GM19324 (cell line): ENCODE data around the gene SCRG1.
A peak's percentile ranks its signal among the peaks of the same experiment; 100 is the strongest.

Experiments used
- ATAC-seq: cut with Tn5 transposase; IDR thresholded peaks from one replicate; pipeline ENCODE4 v1.9.1; 2021; ENCODE audit warnings: mild to moderate bottlenecking, moderate library complexity; ENCODE audit not compliant: unreplicated experiment, low FRiP score

The SCRG1 gene

GRCh38 chr4:173398779-173399415 lies at the start of gene SCRG1:
TSS of gene SCRG1 (minus strand) at chr4:173399116. CDS start at chr4:173391414, 7,702 bp downstream.
- no peak for ATAC-seq

- ATAC-seq, result no peak
Observed at GRCh38 chr4:173448103-173448502, 49.2 kb upstream of the SCRG1 start.

- peak; percentile 84 for ATAC-seq
Observed at GRCh38 chr4:173446416-173446815, 47.5 kb upstream of the SCRG1 start.

- no peak for ATAC-seq
Observed at GRCh38 chr4:173443121-173443520, 44.2 kb upstream of the SCRG1 start.

GRCh38 chr4:173442223-173442932 lies 43.5 kb upstream of the SCRG1 start:
- no peak for ATAC-seq

GRCh38 chr4:173440888-173441287 lies 42.0 kb upstream of the SCRG1 start:
- ATAC-seq, result no peak

GRCh38 chr4:173436771-173437265 lies 37.9 kb upstream of the SCRG1 start:
- no peak for ATAC-seq

DNA sequence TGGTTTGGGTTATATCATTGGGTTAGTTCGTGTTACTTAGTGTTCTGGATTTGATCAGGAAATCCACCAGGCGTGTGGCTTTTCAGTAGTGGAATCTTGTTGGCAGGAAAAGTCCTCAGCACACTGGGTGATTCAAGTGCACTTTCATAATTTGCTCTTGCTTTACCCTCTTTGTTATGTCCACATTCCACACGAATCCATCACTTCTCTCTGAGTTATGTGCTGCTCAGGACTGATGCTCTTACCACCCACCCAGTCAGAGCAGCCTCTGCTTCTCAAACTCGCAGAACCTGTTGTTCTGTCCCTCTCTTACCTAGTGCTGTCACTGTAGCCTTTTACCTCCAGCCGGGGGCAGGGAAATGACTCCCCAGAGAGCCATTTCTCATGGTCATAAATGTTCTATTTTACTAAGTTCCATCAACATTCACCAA lies 37.2 kb upstream of the SCRG1 start:
- ATAC-seq, result no peak

- no peak for ATAC-seq
Observed at GRCh38 chr4:173434231-173434630, 35.3 kb upstream of the SCRG1 start.

DNA sequence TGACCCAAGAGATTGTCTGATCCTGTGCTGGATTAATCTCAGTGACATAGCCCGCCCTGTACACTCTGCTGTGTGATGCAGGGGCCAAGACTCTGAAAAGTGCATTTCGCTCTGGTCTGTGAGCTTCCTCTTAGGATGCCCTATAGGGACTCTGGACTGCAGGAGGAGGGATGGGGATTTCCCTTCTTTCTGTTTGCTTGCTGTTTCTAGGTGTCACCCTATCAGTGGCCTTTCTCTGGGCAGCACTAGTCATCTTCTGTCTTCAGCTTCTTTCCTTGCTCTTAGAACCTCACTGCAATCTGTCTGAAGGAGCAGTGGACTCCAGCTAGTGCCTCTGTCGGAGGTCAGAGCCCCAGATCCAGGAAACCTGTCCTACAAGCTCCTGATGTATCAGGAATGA lies 34.5 kb upstream of the SCRG1 start:
- no peak for ATAC-seq

- no peak for ATAC-seq
Observed at GRCh38 chr4:173432430-173432829, 33.5 kb upstream of the SCRG1 start.

- ATAC-seq, result no peak
Observed at GRCh38 chr4:173426064-173426463, 27.1 kb upstream of the SCRG1 start.

GRCh38 chr4:173424899-173425805 lies 26.2 kb upstream of the SCRG1 start:
- ATAC-seq, result no peak

DNA sequence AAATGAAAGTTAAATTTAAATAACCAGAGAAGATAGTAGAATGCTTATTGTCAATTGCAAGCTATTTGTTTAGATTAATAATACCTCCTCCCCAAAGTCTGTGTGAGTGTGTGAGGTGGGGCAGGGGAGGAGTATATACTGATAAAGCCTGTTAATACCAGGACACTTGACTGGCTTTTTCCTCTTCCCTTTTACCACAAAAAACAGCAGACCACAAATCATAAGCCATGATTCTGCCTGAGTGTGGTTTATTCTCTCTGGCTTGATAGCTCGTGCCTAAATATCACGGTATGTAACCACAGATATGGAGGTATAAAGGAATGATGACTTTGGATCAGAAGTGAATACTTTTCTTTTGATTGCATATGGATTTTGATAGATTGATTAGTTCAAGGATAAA lies 21.9 kb upstream of the SCRG1 start:
- ATAC-seq, result no peak

DNA sequence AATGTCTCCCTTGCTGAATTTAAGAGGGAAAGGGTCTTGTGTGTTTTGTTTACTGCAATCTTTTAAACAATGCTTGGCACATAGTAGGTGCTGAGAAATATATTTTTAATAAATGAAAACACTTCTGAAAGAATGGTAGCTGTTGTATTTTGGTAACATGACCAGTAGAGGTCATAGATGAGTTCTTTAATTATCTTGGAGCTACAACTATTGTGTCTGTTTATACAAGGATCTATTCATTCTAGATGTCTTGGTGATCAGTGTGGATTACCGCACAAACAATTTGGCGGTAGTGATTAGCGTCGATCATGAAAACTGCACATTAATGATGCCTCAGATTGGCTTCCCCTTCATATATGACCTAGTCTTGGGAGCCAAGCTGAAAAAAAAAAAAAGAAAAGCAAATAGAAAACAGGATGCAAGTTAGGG lies 21.4 kb upstream of the SCRG1 start:
- no peak for ATAC-seq

GRCh38 chr4:173418639-173419038 lies 19.7 kb upstream of the SCRG1 start:
- ATAC-seq, result no peak

- ATAC-seq, result no peak
Observed at GRCh38 chr4:173417833-173418232, 18.9 kb upstream of the SCRG1 start.

DNA sequence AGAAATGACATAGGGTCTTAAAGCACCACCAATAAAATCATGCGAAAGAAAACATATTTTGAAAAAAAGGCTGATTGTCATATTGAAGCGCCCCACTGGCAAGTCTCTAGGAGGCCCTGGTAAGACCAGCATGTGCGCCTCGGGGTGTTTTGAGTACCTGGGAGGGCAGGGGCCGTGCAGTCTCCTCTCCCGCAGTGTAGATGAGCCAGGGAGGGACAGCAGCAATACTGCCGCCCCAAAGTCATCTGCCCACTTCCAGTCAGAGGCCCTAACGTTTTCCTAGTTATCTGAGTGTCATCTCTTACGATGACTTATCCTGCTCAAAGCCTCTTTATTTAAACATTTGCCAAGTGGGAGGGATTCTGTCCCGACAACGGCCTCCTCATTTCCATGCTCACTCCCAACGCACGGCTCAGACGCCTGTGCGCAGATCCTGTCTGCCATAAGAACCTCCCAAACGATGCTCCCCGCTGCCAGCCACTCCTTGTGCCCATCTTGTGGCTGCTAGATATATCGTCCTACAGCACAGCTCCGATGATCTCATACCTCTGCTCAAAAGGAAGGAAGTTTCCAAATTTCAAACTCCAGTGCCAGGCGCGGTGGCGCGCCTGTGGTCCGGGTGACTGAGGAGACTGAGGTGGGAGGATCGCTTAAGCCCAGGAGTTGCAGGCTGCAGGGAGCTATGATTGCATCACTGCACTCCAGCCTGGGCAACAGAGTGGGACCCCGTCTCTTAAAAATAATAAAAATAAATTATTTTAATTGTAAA lies 17.2 kb upstream of the SCRG1 start:
- no peak for ATAC-seq

GRCh38 chr4:173415092-173415491 lies 16.2 kb upstream of the SCRG1 start:
- ATAC-seq, result no peak

GRCh38 chr4:173414456-173414855 lies 15.5 kb upstream of the SCRG1 start:
- no peak for ATAC-seq
